ENCODE data around the gene TENM3.

DNA sequence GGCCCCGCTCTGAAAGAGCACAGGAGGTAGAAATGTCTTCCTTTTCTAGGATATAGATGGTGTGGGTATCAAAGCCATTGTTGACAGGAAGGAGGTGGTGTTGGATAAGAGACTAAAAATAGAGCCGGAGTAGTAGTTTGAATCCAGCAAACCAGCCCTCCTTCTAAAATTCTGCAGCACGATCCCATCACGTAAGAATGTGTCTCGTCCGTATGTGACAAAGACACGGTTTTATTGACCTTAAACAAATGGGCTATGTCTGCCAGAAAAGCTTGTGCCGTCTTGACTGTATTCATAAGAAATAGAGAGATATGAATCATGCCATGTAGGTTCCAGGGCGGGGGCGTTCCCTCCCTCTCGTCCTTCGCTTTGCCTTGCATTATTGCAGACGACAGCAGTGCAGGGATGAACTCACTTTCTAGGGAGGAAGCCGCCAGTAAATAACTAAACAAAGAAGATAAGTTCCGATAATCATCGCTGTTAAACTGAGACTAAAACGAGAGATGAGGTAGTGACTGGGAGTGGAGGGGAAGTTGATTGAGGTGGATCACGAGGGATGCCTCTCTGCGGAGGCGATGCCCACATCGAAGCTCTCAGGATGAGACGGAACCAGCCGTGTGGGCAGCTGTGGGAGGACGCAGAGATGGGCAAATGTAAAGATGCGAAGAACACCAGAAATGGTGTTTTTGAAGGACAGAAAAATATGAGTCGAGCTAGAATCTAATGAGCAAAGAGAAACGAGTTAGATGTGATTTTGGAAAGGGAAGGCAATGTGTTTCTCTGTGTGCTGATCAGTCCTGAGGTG, 3.4 kb downstream of the TENM3 start:
- TF ChIP-seq POLR2A (IDR thresholded peaks at IDR 0.05) (no peak), POLR2AphosphoS5 (IDR thresholded peaks at IDR 0.05) (peak; percentile 34)
